Keratinocyte (primary cell): ENCODE measurements around the gene STK32B.

Experiments used
- CTCF ChIP-seq, 3 experiments: IDR thresholded peaks in 1 of 3; conservative IDR thresholded peaks in 1 of 3; optimal IDR thresholded peaks in 1 of 3; 2 replicates in 2 of 3; 3 replicates in 1 of 3; pipeline versions ENCODE3 to v1.5.1; 2011; ENCODE audit warnings: low read length in 3 of 3, mild to moderate bottlenecking in 3 of 3, moderate library complexity in 2 of 3, control low read depth in 1 of 3, inconsistent platforms in 1 of 3; ENCODE audit not compliant: insufficient read depth in 2 of 3; ENCODE audit errors: extremely low read depth in 1 of 3
- EZH2 ChIP-seq: IDR thresholded peaks from one replicate; pipeline ENCODE4 v1.6.1; 2012; ENCODE audit warnings: inconsistent platforms, mild to moderate bottlenecking, low read length, moderate library complexity

DNA sequence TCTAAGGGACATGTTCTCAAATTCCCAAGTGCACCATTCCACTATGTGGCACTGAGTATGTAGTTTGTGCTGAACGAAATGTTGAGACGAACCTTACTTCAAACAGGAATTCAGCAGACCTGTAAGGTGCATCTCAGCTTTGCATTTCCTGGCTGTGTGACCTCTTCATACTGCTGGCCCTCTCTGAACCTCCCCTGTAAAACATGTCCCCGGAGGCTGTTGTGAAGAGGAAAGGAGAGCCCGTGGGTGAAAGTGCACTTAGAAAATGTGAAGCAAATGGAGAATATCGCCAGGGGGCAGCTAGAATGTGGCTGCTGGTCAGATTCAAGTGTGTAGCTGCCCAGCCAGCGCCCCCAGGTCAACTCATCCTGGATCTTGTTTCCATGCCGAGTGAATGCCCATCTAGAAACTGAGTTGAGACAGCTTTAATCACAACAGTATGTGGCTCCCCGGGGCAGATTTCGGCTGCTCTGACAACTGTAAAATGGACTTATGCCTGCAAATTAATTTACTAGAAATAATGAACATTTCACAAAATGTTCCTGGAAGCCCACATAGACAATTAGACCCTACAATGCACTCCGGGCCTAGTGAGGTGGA, 393.7 kb downstream of the STK32B start:
- TF ChIP-seq CTCF (optimal IDR thresholded peaks at IDR 0.05 in 1 of 3, IDR thresholded peaks at IDR 0.05 in 1 of 3, conservative IDR thresholded peaks at IDR 0.05 in 1 of 3; ENCODE audit: extremely low read depth in 1 of 3, insufficient read depth in 2 of 3, low read length in 3 of 3) (no peak), EZH2 (no peak)
